WTC11 (cell line): ENCODE results near the gene TSPAN33. TPM values are rescaled to one million over a fixed set of nuclear protein-coding genes. Genes with fewer than 3 reads are reported as not detected.

Experiments used
- ATAC-seq: fragments of 200-7000 bp; cut with Tn5 transposase; 2 replicates; pipeline ENCODE4 v1.10.0; 2021; ENCODE audit warnings: mild to moderate bottlenecking, moderate library complexity
- CTCF ChIA-PET: fragments of 300-600 bp; sonication (Branson Sonifier 250); formaldehyde crosslinking; loops from one replicate; lab custom pipeline; 2021; ENCODE audit warnings: antibody characterized with exemption; lab: Charles Lee
- POLR2A ChIA-PET: fragments of 350-600 bp; sonication (Branson Sonifier 250); formaldehyde crosslinking; loops from one replicate; lab custom pipeline; 2021; ENCODE audit warnings: antibody characterized with exemption; lab: Charles Lee
- DNase-seq: peaks from one replicate; pipeline ENCODE4 v3.0.0; 2021; ENCODE audit warnings: low spot score
- H3K27ac Mint-ChIP-seq: 2 replicates; pipeline ENCODE4 v1.8.0; 2021; ENCODE audit warnings: mixed read lengths
- H3K27me3 Mint-ChIP-seq: 2 replicates; pipeline ENCODE4 v1.8.0; 2021; ENCODE audit warnings: low read depth, mild to moderate bottlenecking, moderate library complexity, mixed read lengths
- H3K36me3 Mint-ChIP-seq: 2 replicates; pipeline ENCODE4 v1.8.0; 2021; ENCODE audit warnings: mixed read lengths
- H3K4me1 Mint-ChIP-seq: 2 replicates; pipeline ENCODE4 v1.8.0; 2022; ENCODE audit warnings: mixed read lengths
- H3K4me3 Mint-ChIP-seq: 2 replicates; pipeline ENCODE4 v1.8.0; 2021; ENCODE audit warnings: mild to moderate bottlenecking, moderate library complexity, mixed read lengths
- H3K9me3 Mint-ChIP-seq: 2 replicates; pipeline ENCODE4 v1.8.0; 2021; ENCODE audit warnings: mixed read lengths
- ARID4B ChIP-seq: sonication (generic); formaldehyde crosslinking; IDR thresholded peaks from 2 replicates; pipeline ENCODE4 v1.8.0; 2023; ENCODE audit warnings: missing genetic modification reagents, mild to moderate bottlenecking, borderline replicate concordance
- CREB1 ChIP-seq: sonication (generic); formaldehyde crosslinking; IDR thresholded peaks from 2 replicates; pipeline ENCODE4 v1.8.0; 2023; ENCODE audit warnings: mild to moderate bottlenecking, missing genetic modification reagents
- EMX1 ChIP-seq: fragments of 250-450 bp; sonication (Bioruptor Pico); IDR thresholded peaks from 2 replicates; pipeline ENCODE4 v1.8.0; 2021; ENCODE audit warnings: mild to moderate bottlenecking
- ETV6 ChIP-seq: sonication (generic); formaldehyde crosslinking; IDR thresholded peaks from 2 replicates; pipeline ENCODE4 v1.8.1; 2022; ENCODE audit warnings: mild to moderate bottlenecking, missing genetic modification reagents
- FOXK1 ChIP-seq: sonication (generic); formaldehyde crosslinking; IDR thresholded peaks from 2 replicates; pipeline ENCODE4 v1.8.0; 2022; ENCODE audit warnings: mild to moderate bottlenecking, moderate library complexity, missing genetic modification reagents
- FOXP1 ChIP-seq: sonication (generic); formaldehyde crosslinking; IDR thresholded peaks from 2 replicates; pipeline ENCODE4 v1.8.0; 2022; ENCODE audit warnings: missing genetic modification reagents, mild to moderate bottlenecking, moderate library complexity, borderline replicate concordance
- IRF1 ChIP-seq: sonication (generic); formaldehyde crosslinking; IDR thresholded peaks from 2 replicates; pipeline ENCODE4 v1.8.0; 2023; ENCODE audit warnings: missing genetic modification reagents
- KAT7 ChIP-seq: sonication (generic); formaldehyde crosslinking; IDR thresholded peaks from 2 replicates; pipeline ENCODE4 v1.8.1; 2023; ENCODE audit warnings: missing genetic modification reagents, mild to moderate bottlenecking, borderline replicate concordance
- MLX ChIP-seq: sonication (generic); formaldehyde crosslinking; IDR thresholded peaks from 2 replicates; pipeline ENCODE4 v1.8.1; 2023; ENCODE audit warnings: mild to moderate bottlenecking, missing genetic modification reagents, moderate library complexity
- PREB ChIP-seq: sonication (generic); formaldehyde crosslinking; IDR thresholded peaks from 2 replicates; pipeline ENCODE4 v1.8.1; 2022; ENCODE audit warnings: mild to moderate bottlenecking, missing genetic modification reagents, moderate library complexity, borderline replicate concordance
- SOX15 ChIP-seq: fragments of 250-450 bp; sonication (Bioruptor Pico); IDR thresholded peaks from 2 replicates; pipeline ENCODE4 v1.9.0; 2021; ENCODE audit warnings: mild to moderate bottlenecking
- TEAD1 ChIP-seq: sonication (generic); formaldehyde crosslinking; IDR thresholded peaks from 2 replicates; pipeline ENCODE4 v1.8.0; 2022; ENCODE audit warnings: mild to moderate bottlenecking, missing genetic modification reagents
- TP53 ChIP-seq: sonication (generic); formaldehyde crosslinking; IDR thresholded peaks from 2 replicates; pipeline ENCODE4 v1.8.1; 2023; ENCODE audit warnings: mild to moderate bottlenecking, missing genetic modification reagents
- ZMAT4 ChIP-seq: fragments of 250-450 bp; sonication (Bioruptor Pico); IDR thresholded peaks from 2 replicates; pipeline ENCODE4 v1.9.0; 2021; ENCODE audit warnings: mild to moderate bottlenecking
- ZNF423 ChIP-seq: fragments of 250-450 bp; sonication (Bioruptor Pico); IDR thresholded peaks from 2 replicates; pipeline ENCODE4 v2.1.2; 2022; ENCODE audit warnings: mild to moderate bottlenecking, moderate library complexity
- total RNA-seq: library from RNA; stranded (reverse); gene quantifications from 3 replicates; pipeline ENCODE4 v1.2.3, GENCODE V29; 2021
- TF ChIP-seq, protein P1 (sequence below): sonication (generic); formaldehyde crosslinking; IDR thresholded peaks from 2 replicates; pipeline ENCODE4 v1.8.1; 2022; ENCODE audit warnings: low read depth, mild to moderate bottlenecking, moderate library complexity, missing genetic modification reagents, borderline replicate concordance
- TF ChIP-seq, protein P2 (sequence below): sonication (generic); formaldehyde crosslinking; conservative IDR thresholded peaks from 2 replicates; pipeline ENCODE4 v1.8.1; 2022; ENCODE audit warnings: mild to moderate bottlenecking, missing genetic modification reagents
- TF ChIP-seq, protein P3 (sequence below): sonication (generic); formaldehyde crosslinking; IDR thresholded peaks from 2 replicates; pipeline ENCODE4 v1.8.1; 2022; ENCODE audit warnings: low read depth, missing genetic modification reagents, borderline replicate concordance

Gene TSPAN33
- total RNA-seq, 1 experiment from 2014 or later = 30.0 TPM

- no peaks in the 10 kb centered on the region for H3K36me3 Mint-ChIP-seq
- CTCF ChIA-PET = interaction anchor here (0.9 kb wide), 1 partner anchor 43 kb away, joined by 3 read pairs; no protein-coding TSS in a partner anchor
- no peaks in the 10 kb centered on the region for H3K4me1 Mint-ChIP-seq
- no peaks in the 10 kb centered on the region; the same call in 1 of the 2 replicates for H3K27me3 Mint-ChIP-seq
- no peaks in the 10 kb centered on the region for H3K9me3 Mint-ChIP-seq
- peak overlapping the region; percentile 57; the same call in 1 of the 2 replicates for H3K27ac Mint-ChIP-seq
- TF ChIP-seq FOXK1 (CRISPR knock-in tag) (no peak), ZNF423 (no peak), PREB (CRISPR knock-in tag) (no peak), TEAD1 (CRISPR knock-in tag) (no peak), FOXP1 (CRISPR knock-in tag) (no peak), MLX (CRISPR knock-in tag) (no peak), ARID4B (CRISPR knock-in tag) (no peak), SOX15 (CRISPR knock-in tag) (no peak), KAT7 (CRISPR knock-in tag) (no peak)
- TF ChIP-seq, protein P1, sequence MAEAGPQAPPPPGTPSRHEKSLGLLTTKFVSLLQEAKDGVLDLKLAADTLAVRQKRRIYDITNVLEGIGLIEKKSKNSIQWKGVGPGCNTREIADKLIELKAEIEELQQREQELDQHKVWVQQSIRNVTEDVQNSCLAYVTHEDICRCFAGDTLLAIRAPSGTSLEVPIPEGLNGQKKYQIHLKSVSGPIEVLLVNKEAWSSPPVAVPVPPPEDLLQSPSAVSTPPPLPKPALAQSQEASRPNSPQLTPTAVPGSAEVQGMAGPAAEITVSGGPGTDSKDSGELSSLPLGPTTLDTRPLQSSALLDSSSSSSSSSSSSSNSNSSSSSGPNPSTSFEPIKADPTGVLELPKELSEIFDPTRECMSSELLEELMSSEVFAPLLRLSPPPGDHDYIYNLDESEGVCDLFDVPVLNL (CRISPR knock-in tag) = no peak
- TF ChIP-seq, protein P2, sequence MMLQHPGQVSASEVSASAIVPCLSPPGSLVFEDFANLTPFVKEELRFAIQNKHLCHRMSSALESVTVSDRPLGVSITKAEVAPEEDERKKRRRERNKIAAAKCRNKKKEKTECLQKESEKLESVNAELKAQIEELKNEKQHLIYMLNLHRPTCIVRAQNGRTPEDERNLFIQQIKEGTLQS (CRISPR knock-in tag) = no peak
- H3K4me3 Mint-ChIP-seq = no peak overlapping the region
- no peak for ATAC-seq
- POLR2A ChIA-PET = no interaction called here
- DNase-seq = no peak
These were observed 10.0 kb upstream of the TSPAN33 start for GRCh38 chr7:129134356-129134987.

DNA sequence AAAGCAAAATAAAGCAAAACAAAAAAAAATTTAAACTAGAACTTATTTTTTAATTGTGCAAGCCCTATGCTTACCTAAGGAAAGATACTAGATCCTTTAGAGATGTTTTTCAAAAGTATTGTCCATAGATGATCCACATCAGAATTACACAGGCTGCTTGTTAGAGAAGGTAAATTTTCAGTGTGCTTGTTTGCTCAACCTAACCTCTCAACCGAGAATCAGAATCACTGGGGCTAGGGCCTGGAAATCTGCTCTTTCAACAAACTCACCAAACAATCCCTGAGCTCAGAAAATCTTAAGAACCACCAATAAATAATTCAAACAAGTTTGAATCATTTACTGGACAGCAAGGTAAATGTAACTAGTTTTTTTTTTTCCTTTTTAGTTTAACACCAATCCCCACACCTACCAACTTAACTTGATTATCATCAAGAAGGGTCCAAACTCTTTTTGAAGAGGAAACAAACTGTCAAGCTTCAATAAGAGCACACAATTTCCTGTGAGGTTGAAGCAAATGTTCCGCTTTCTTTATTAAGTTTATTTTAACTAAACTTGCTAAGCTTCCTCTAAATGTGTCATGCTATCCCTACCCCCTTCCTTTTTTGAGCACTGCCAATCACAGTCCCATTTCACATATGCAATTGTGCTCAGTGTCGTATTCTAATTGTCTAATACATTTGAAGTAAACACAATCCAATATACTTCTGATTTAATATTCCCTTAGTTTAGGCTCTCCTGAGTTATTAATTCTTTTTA lies 7.4 kb upstream of the TSPAN33 start:
- H3K4me3 Mint-ChIP-seq = no peak overlapping the region
- TF ChIP-seq CREB1 (CRISPR knock-in tag) (no peak), IRF1 (CRISPR knock-in tag) (no peak), EMX1 (CRISPR knock-in tag) (no peak), TP53 (CRISPR knock-in tag) (no peak), ETV6 (CRISPR knock-in tag) (no peak), ZMAT4 (no peak), FOXK1 (CRISPR knock-in tag) (no peak)
- TF ChIP-seq, protein P3, sequence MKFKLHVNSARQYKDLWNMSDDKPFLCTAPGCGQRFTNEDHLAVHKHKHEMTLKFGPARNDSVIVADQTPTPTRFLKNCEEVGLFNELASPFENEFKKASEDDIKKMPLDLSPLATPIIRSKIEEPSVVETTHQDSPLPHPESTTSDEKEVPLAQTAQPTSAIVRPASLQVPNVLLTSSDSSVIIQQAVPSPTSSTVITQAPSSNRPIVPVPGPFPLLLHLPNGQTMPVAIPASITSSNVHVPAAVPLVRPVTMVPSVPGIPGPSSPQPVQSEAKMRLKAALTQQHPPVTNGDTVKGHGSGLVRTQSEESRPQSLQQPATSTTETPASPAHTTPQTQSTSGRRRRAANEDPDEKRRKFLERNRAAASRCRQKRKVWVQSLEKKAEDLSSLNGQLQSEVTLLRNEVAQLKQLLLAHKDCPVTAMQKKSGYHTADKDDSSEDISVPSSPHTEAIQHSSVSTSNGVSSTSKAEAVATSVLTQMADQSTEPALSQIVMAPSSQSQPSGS = no peak
- no peak for ATAC-seq
- no peak for DNase-seq
- peaks cover 6% of the 10 kb centered on the region for H3K27me3 Mint-ChIP-seq
- no peak overlapping the region for H3K27ac Mint-ChIP-seq
- no peaks in the 10 kb centered on the region for H3K9me3 Mint-ChIP-seq
- H3K4me1 Mint-ChIP-seq = no peaks in the 10 kb centered on the region
- no peaks in the 10 kb centered on the region for H3K36me3 Mint-ChIP-seq
- ChIA-PET POLR2A (no interaction called here), CTCF (interaction anchor here (0.9 kb wide), 1 partner anchor 27 kb away, joined by 3 read pairs; no protein-coding TSS in a partner anchor)
